GM12878 (cell line): ENCODE results near the gene FLII. TPM values are rescaled to one million over a fixed set of nuclear protein-coding genes. Genes with fewer than 3 reads are reported as not detected.
A peak's percentile ranks its signal among the peaks of the same experiment; 100 is the strongest.

Source experiments
- ATAC-seq: fragments of 200-7000 bp; cut with Tn5 transposase; 3 replicates; pipeline ENCODE4 v1.9.1; 2020; ENCODE audit warnings: mild to moderate bottlenecking, moderate library complexity
- BruUV-seq: library from RNA; stranded (reverse); fragments of 400-500 nt; replicated peaks from 2 replicates; lab custom pipeline; 2021; lab: Mats Ljungman, UMichigan
- CTCF ChIA-PET: fragments of 300-600 bp; sonication (Branson Sonifier 250); formaldehyde crosslinking; extraction: SDS; loops from one replicate; lab custom pipeline; 2021; ENCODE audit warnings: inconsistent platforms; lab: Yijun Ruan, JAX
- POLR2A ChIA-PET: fragments of 350-600 bp; formaldehyde crosslinking; extraction: SDS; loops from one replicate; lab custom pipeline; 2021; ENCODE audit warnings: inconsistent platforms; lab: Charles Lee
- RAD21 ChIA-PET: fragments of 300-600 bp; sonication (Branson Sonifier 250); formaldehyde crosslinking; loops from one replicate; lab custom pipeline; 2023; ENCODE audit warnings: antibody characterized with exemption; ENCODE audit not compliant: unreplicated experiment; lab: Charles Lee
- SMC1A ChIA-PET: fragments of 300-600 bp; sonication (Branson Sonifier 250); formaldehyde crosslinking; loops from one replicate; lab custom pipeline; 2023; ENCODE audit not compliant: unreplicated experiment, uncharacterized antibody; lab: Charles Lee
- DNase-seq: peaks from one replicate; pipeline ENCODE4 v3.0.0-alpha.2; 2011; ENCODE audit warnings: low read depth, low spot score
- FAIRE-seq: peaks from 3 replicates; lab custom pipeline; 2011; peaks lifted over from hg19 to GRCh38; lab: Jason Lieb, UNC
- H2AFZ ChIP-seq: 2 replicates; pipeline ENCODE4 v1.6.0; 2011; ENCODE audit warnings: low read depth, low read length, control low read depth; ENCODE audit not compliant: control insufficient read depth
- H3K27ac ChIP-seq: 2 replicates; pipeline ENCODE4 v1.5.1; 2011; ENCODE audit warnings: control low read depth; ENCODE audit not compliant: control insufficient read depth, insufficient read depth
- H3K27me3 ChIP-seq, 2 experiments: replicated peaks in 1 of 2; 2 replicates each; pipeline versions ENCODE4 v1.6.0 to v1.6.1; 2011; ENCODE audit warnings: low read length in 1 of 2; ENCODE audit not compliant: control insufficient read depth in 2 of 2, insufficient read depth in 2 of 2
- H3K36me3 ChIP-seq, 2 experiments: 2 replicates each; pipeline ENCODE4 v1.5.1; 2011; ENCODE audit warnings: low read length in 1 of 2; ENCODE audit not compliant: control insufficient read depth in 2 of 2, insufficient read depth in 2 of 2
- H3K4me1 ChIP-seq: 2 replicates; pipeline ENCODE4 v1.6.1; 2011; ENCODE audit warnings: mild to moderate bottlenecking, low read length, moderate library complexity, mixed read lengths; ENCODE audit not compliant: control insufficient read depth, insufficient read depth
- H3K4me2 ChIP-seq: 2 replicates; pipeline ENCODE4 v1.6.0; 2011; ENCODE audit warnings: control low read depth; ENCODE audit not compliant: control insufficient read depth, insufficient read depth
- H3K4me3 ChIP-seq: fragments of 200-600 bp; sonication (generic); 2 replicates; pipeline ENCODE4 v1.5.1; 2016
- H3K79me2 ChIP-seq: 2 replicates; pipeline ENCODE4 v1.6.0; 2011; ENCODE audit warnings: low read length; ENCODE audit not compliant: control insufficient read depth, insufficient read depth
- H3K9ac ChIP-seq: 2 replicates; pipeline ENCODE4 v1.8.0; 2011; ENCODE audit warnings: low read length, control low read depth, mixed read lengths; ENCODE audit not compliant: control insufficient read depth, insufficient read depth
- H3K9me3 ChIP-seq: replicated peaks from 3 replicates; pipeline ENCODE4 v1.5.1; 2011; ENCODE audit warnings: mild to moderate bottlenecking, low read length; ENCODE audit not compliant: control insufficient read depth, insufficient read depth
- H4K20me1 ChIP-seq: 2 replicates; pipeline ENCODE4 v1.6.0; 2011; ENCODE audit not compliant: control insufficient read depth, insufficient read depth
- CREB1 ChIP-seq: IDR thresholded peaks from 2 replicates; pipeline ENCODE4 v1.6.1; 2012; ENCODE audit warnings: low read depth, mild to moderate bottlenecking, inconsistent platforms
- IKZF2 ChIP-seq, 2 experiments: fragments of 450-650 bp; IDR thresholded peaks; 2 replicates each; pipeline ENCODE4 v1.6.1; 2017; ENCODE audit warnings: mild to moderate bottlenecking in 2 of 2, moderate library complexity in 2 of 2
- JUNB ChIP-seq: IDR thresholded peaks from 2 replicates; pipeline ENCODE4 v1.6.1; 2016; ENCODE audit warnings: antibody characterized with exemption, mild to moderate bottlenecking
- MEF2A ChIP-seq: IDR thresholded peaks from 2 replicates; pipeline ENCODE4 v1.6.1; 2011; ENCODE audit warnings: low read depth, mild to moderate bottlenecking, low read length, moderate library complexity; ENCODE audit not compliant: insufficient read depth
- MYB ChIP-seq: fragments of 150-350 bp; IDR thresholded peaks from 2 replicates; pipeline ENCODE4 v1.6.1; 2014; ENCODE audit warnings: mild to moderate bottlenecking, low read depth, low read length, borderline replicate concordance
- PAX8 ChIP-seq: fragments of 450-650 bp; IDR thresholded peaks from 2 replicates; pipeline ENCODE4 v1.6.1; 2017; ENCODE audit warnings: mild to moderate bottlenecking, moderate library complexity
- RBBP5 ChIP-seq: fragments of 200-600 bp; sonication (generic); conservative IDR thresholded peaks from 2 replicates; pipeline ENCODE4 v1.6.1; 2016
- SMARCA5 ChIP-seq: fragments of 450-650 bp; IDR thresholded peaks from 2 replicates; pipeline ENCODE4 v1.6.1; 2017; ENCODE audit warnings: mild to moderate bottlenecking
- YY1 ChIP-seq: IDR thresholded peaks from 2 replicates; pipeline ENCODE4 v1.6.1; 2011; ENCODE audit warnings: low read depth, mild to moderate bottlenecking, low read length
- ZNF207 ChIP-seq: fragments of 450-650 bp; IDR thresholded peaks from 2 replicates; pipeline ENCODE4 v1.6.1; 2014; ENCODE audit warnings: antibody characterized with exemption, mild to moderate bottlenecking, borderline replicate concordance
- WGBS: methylation state at CpG from one replicate; pipeline ENCODE4 v1.1.6; 2016; ENCODE audit warnings: low lambda C conversion rate; ENCODE audit not compliant: insufficient replicate concordance, insufficient coverage; ENCODE audit errors: missing lambda C conversion rate; 5-methylcytosine and 5-hydroxymethylcytosine counted together
- in situ Hi-C: fragments of 300-500 bp; cut with MboI; formaldehyde crosslinking; loops from 9 replicates; pipeline ENCODE4 v1.14.3; 2018; ENCODE audit warnings: mixed read lengths
- intact Hi-C: fragments of 100-400 bp; cut with micrococcal nuclease; formaldehyde crosslinking; loops from one replicate; pipeline ENCODE4 v1.14.2; 2022; ENCODE audit not compliant: unreplicated experiment
- polyA plus RNA-seq, 11 experiments: library from polyadenylated mRNA; depleted of rRNA in 4 of 11; unstranded in 6 of 11; stranded (reverse) in 5 of 11; fragments of >200 nt; fragmentation: Nextera tagmentation in 4 of 11; fragmentation: Illumina TruSeq in 1 of 11; extraction: Ambion mirVana in 4 of 11; extraction: Trizol in 1 of 11; gene quantifications; 1 replicate in 1 of 11; 2 replicates in 10 of 11; pipeline versions ENCODE4 v1.2.1 to v1.2.3, GENCODE V29; 2011 to 2016; ENCODE audit warnings: inconsistent platforms in 2 of 11, missing spikeins in 2 of 11, low read depth in 1 of 11
- total RNA-seq, 4 experiments: library from RNA; depleted of rRNA in 3 of 4; stranded (reverse); fragments of >200 nt in 3 of 4; fragmentation: Illumina TruSeq in 1 of 4; extraction: Trizol in 1 of 4; gene quantifications; 2 replicates each; pipeline versions ENCODE4 v1.2.1 to v1.2.3, GENCODE V29; 2013 to 2021
- TF ChIP-seq, protein P1 (sequence below): IDR thresholded peaks from 2 replicates; pipeline ENCODE4 v1.6.1; 2011; ENCODE audit warnings: mild to moderate bottlenecking, low read depth, low read length, moderate library complexity; ENCODE audit not compliant: insufficient replicate concordance
- TF ChIP-seq, protein P2 (sequence below): fragments of 150-350 bp; IDR thresholded peaks from 2 replicates; pipeline ENCODE4 v1.6.1; 2014; ENCODE audit warnings: mild to moderate bottlenecking, low read depth, low read length
- TF ChIP-seq, protein P3 (sequence below): IDR thresholded peaks from 2 replicates; pipeline ENCODE4 v1.6.1; 2011; ENCODE audit warnings: borderline replicate concordance, low read depth, mild to moderate bottlenecking, moderate library complexity, mixed read lengths, low read length; ENCODE audit not compliant: insufficient read depth; ENCODE audit errors: extremely low read length

The FLII gene
- total and polyA plus RNA-seq, 10 of the 15 experiments (the other 5 are each of a cell fraction or from before 2014, with no cell fraction given), result 22.2 to 200 (median 121) TPM

DNA sequence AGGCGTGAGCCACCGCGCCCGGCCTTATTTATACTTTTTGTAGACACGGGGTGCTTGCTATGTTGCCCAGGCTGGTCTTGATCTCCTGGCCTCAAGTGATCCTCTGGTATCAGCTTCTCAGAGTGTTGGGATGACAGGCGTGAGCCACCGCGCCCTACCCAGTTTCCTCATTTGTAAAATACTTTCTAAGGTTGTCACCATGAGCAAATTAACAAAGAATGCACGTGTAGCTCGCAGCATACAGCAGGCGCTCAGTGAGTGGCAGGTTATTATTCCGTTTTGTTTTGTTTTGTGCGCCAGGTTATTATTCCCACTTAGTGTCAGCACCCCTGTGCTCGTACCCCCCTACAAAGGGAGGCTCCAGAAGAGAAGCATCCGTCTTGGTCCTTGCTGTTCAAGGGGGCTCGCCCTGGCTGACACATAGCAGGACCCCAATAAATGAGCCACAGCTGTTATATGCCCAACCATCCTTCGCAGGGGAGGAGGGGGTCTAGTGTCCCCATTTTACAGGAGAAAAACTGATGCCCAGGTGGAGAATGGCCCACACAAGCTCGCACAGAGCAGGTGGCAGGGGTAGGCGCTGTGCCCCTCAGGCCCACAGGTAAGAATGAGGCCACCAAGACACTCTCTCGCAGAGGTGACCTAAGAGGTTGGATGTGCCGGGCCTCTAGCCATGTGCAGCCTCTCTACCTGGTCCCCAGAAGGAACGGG is 1.2 kb upstream of the FLII start:
- Histone ChIP-seq H3K36me3 (peaks cover 4 to 5% of the 10 kb centered on the region in 2 experiments; a peak in 3 of 4 replicates), H3K9ac (peak overlapping the region; percentile 79; the same call in 1 of the 2 replicates), H3K4me1 (peaks cover 21% of the 10 kb centered on the region), H4K20me1 (no peaks in the 10 kb centered on the region), H2AFZ (peak overlapping the region; percentile 96), H3K79me2 (peaks cover 14% of the 10 kb centered on the region), H3K4me2 (peak overlapping the region; percentile 94), H3K9me3 (no peaks in the 10 kb centered on the region), H3K27me3 (no peaks in the 10 kb centered on the region), H3K4me3 (peak overlapping the region; percentile 91; the same call in 1 of the 2 replicates), H3K27ac (peak overlapping the region; percentile 82; the same call in 1 of the 2 replicates)
- SMC1A ChIA-PET, result interaction anchor here (0.9 kb wide), 1 partner anchor 77 kb away, joined by 3 read pairs; no protein-coding TSS in a partner anchor
- no peak for ATAC-seq
- in situ Hi-C loops (no loop called here), intact Hi-C loops (loop anchor here (2.0 kb wide), 2 partner anchors 33 to 55 kb away; partner anchors contain the start of genes SMCR8 and TOP3A)
- no peak for FAIRE-seq
- POLR2A ChIA-PET, result interaction anchor here (0.9 to 1.7 kb wide), 2 partner anchors 35 to 55 kb away, joined by 4 to 5 read pairs; partner anchors contain the start of genes LLGL1, SMCR8 and TOP3A
- no peak for DNase-seq
- TF ChIP-seq RBBP5, result no peak
- CTCF ChIA-PET, result no interaction called here
- RAD21 ChIA-PET, result no interaction called here
- WGBS, result 59% methylated on average over 21 of the region's 22 CpGs
- no TSS peak for BruUV-seq

DNA sequence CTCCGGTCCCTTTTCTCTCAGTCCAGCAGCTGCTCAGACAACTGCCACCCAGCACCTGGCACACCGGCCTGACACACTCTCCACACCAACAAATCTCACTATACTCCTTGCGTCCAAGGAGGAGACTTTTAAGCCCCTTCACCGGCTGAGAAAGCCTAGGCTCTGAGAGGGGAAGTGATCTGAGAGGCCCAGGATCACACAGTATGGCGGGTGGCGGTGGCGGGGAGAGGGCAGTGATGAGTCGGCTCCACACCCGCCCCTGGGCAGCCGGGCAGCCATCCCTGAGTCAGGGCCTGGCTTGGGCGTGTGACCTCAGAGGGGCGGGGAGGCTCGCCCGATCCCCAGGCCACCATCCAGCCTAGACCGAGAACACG is 569 bp downstream of the FLII start:
- peaks cover 14% of the 10 kb centered on the region for H3K79me2 ChIP-seq
- CTCF ChIA-PET, result interaction anchor here (1.0 kb wide), 1 partner anchor 9 kb away, joined by 4 read pairs; no protein-coding TSS in a partner anchor
- TF ChIP-seq CREB1, result no peak
- no peak for TF ChIP-seq IKZF2 (IDR thresholded peaks at IDR 0.05)
- no peak for TF ChIP-seq PAX8
- TF ChIP-seq MYB, result no peak
- no peak for TF ChIP-seq JUNB
- TF ChIP-seq, protein P1, sequence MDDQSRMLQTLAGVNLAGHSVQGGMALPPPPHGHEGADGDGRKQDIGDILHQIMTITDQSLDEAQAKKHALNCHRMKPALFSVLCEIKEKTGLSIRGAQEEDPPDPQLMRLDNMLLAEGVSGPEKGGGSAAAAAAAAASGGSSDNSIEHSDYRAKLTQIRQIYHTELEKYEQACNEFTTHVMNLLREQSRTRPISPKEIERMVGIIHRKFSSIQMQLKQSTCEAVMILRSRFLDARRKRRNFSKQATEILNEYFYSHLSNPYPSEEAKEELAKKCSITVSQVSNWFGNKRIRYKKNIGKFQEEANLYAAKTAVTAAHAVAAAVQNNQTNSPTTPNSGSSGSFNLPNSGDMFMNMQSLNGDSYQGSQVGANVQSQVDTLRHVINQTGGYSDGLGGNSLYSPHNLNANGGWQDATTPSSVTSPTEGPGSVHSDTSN, result no peak
- peak; percentile 82; the same call in 1 of the 2 replicates for TF ChIP-seq YY1
- TF ChIP-seq, protein P2, sequence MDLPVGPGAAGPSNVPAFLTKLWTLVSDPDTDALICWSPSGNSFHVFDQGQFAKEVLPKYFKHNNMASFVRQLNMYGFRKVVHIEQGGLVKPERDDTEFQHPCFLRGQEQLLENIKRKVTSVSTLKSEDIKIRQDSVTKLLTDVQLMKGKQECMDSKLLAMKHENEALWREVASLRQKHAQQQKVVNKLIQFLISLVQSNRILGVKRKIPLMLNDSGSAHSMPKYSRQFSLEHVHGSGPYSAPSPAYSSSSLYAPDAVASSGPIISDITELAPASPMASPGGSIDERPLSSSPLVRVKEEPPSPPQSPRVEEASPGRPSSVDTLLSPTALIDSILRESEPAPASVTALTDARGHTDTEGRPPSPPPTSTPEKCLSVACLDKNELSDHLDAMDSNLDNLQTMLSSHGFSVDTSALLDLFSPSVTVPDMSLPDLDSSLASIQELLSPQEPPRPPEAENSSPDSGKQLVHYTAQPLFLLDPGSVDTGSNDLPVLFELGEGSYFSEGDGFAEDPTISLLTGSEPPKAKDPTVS, result no peak
- TF ChIP-seq, protein P3, sequence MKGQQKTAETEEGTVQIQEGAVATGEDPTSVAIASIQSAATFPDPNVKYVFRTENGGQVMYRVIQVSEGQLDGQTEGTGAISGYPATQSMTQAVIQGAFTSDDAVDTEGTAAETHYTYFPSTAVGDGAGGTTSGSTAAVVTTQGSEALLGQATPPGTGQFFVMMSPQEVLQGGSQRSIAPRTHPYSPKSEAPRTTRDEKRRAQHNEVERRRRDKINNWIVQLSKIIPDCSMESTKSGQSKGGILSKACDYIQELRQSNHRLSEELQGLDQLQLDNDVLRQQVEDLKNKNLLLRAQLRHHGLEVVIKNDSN, result no peak
- TF ChIP-seq ZNF207, result no peak
- TF ChIP-seq MEF2A, result no peak
- no peak for TF ChIP-seq SMARCA5

More for the DNA sequence above, 569 bp downstream of the FLII start:
- peak overlapping the region; percentile 96 for H2AFZ ChIP-seq
- ATAC-seq (peak; percentile 72), DNase-seq (no peak), FAIRE-seq (no peak)
- no TSS peak for BruUV-seq
- peak overlapping the region; percentile 89 for H3K27ac ChIP-seq
- RAD21 ChIA-PET, result no interaction called here
- H3K9ac ChIP-seq, result peak overlapping the region; percentile 89
- no peaks in the 10 kb centered on the region for H3K27me3 ChIP-seq
- peak overlapping the region; percentile 77 for H3K4me2 ChIP-seq
- WGBS, result 3% methylated on average over 11 of the region's 16 CpGs
- peaks cover 21% of the 10 kb centered on the region for H3K4me1 ChIP-seq
- H3K36me3 ChIP-seq, result peaks cover 11 to 12% of the 10 kb centered on the region in 2 experiments; a peak in 3 of 4 replicates
- POLR2A ChIA-PET, result no interaction called here
- H3K4me3 ChIP-seq, result peak overlapping the region; percentile 97
- no peaks in the 10 kb centered on the region for H3K9me3 ChIP-seq
- SMC1A ChIA-PET, result no interaction called here
- no peaks in the 10 kb centered on the region for H4K20me1 ChIP-seq
- intact Hi-C loops, result no loop called here
- in situ Hi-C loops, result no loop called here
